Measurements from ENCODE around the gene GPR6. TPM values are rescaled to one million over a fixed set of nuclear protein-coding genes. Genes with fewer than 3 reads are reported as not detected.

Gene GPR6
- total and polyA plus RNA-seq, 11 donors = not detected

DNA sequence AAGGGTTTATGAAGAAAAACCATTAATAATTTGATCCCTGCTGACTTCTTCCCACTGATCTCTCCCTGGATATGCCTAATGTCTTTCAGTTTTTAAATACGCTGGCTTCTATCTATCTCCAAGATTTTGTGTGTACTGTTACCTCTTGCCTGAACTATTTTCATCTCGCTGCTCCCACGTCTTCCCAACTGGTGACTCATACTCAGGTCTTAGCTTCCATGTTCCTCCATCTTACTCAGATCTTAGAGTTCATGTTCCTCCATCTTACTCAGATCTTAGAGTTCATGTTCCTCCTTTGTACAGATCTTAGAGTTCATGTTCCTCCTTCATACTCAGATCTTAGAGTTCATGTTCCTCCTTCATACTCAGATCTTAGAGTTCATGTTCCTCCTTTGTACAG, 21.6 kb downstream of the GPR6 start:
- Histone ChIP-seq H3K9me3 (no peaks in the 10 kb centered on the region), H3K27me3 (peaks cover 0 to 16% (median 0%) of the 10 kb centered on the region in 9 donors), H3K36me3 (no peaks in the 10 kb centered on the region), H3K4me3 (no peak overlapping the region), H3K27ac (no peak overlapping the region), H3K4me1 (no peaks in the 10 kb centered on the region)
- DNase-seq = no peak
- 78 to 87% (median 80%) methylated on average over 3 of the region's 3 CpGs for WGBS, 4 donors
- no peak for ATAC-seq
- intact Hi-C loops (cut with DNase I) = no loop called here
- TF ChIP-seq POLR2A (IDR thresholded peaks at IDR 0.05) (no peak), CTCF (IDR thresholded peaks at IDR 0.05) (no peak)

DNA sequence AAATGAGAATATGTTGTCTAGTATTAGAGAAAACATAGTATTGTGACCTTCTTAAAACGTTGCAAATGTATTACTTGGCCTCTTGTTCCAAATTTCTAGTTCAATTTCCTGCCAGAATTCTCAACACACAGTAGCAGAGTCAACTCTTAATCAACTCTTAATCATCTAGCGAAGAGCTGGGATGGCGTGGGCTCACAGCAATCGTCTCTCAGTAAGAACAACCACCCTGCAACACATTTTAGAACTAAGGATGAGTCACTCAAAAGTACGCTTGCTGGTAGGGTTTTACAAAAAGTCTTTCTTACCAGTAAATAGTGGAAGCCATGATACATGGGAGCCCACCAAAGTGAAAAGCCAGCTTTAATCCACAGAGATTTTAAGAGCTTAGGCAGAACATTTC, 24.6 kb downstream of the GPR6 start:
- Histone ChIP-seq H3K4me3 (no peak overlapping the region), H3K9me3 (no peaks in the 10 kb centered on the region), H3K27me3 (peaks cover 0 to 16% (median 0%) of the 10 kb centered on the region in 9 donors), H3K36me3 (no peaks in the 10 kb centered on the region), H3K4me1 (no peaks in the 10 kb centered on the region), H3K27ac (no peak overlapping the region)
- no peak for ATAC-seq
- WGBS, 4 donors = 73 to 78% (median 74%) methylated on average over 5 of the region's 5 CpGs
- no peak for TF ChIP-seq POLR2A (IDR thresholded peaks at IDR 0.05)
- TF ChIP-seq CTCF (IDR thresholded peaks at IDR 0.05) = no peak
- intact Hi-C loops (cut with DNase I) = no loop called here
- no peak for DNase-seq

DNA sequence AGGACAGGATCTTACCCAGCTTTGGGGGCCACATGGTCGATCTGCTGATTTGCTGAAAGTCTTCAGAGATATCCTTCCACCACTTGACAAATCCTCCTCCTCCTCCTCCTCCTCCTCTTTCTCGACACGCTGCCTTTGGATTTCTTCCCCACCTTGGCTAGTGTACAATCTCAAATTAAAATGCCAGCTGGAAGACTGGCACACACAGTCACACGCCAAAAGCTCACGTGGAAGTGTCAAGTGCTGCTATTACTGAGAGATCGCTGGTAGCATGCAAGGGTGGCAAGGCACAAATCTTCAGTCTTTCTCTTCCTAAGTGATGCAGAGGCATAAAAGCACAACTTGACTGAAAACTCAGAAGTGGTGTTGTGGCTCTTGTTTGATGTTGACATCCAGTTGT, 35.3 kb downstream of the GPR6 start:
- intact Hi-C loops (cut with DNase I) = no loop called here
- Histone ChIP-seq H3K4me1 (no peaks in the 10 kb centered on the region), H3K36me3 (no peaks in the 10 kb centered on the region), H3K27ac (no peak overlapping the region), H3K9me3 (no peaks in the 10 kb centered on the region), H3K4me3 (no peak overlapping the region), H3K27me3 (peaks cover 0 to 9% (median 0%) of the 10 kb centered on the region in 9 donors)
- ATAC-seq (no peak), DNase-seq (no peak)
- 49 to 66% (median 62%) methylated on average over 6 of the region's 6 CpGs for WGBS, 4 donors
- no peak for TF ChIP-seq POLR2A (IDR thresholded peaks at IDR 0.05)
- TF ChIP-seq CTCF (IDR thresholded peaks at IDR 0.05) = no peak

DNA sequence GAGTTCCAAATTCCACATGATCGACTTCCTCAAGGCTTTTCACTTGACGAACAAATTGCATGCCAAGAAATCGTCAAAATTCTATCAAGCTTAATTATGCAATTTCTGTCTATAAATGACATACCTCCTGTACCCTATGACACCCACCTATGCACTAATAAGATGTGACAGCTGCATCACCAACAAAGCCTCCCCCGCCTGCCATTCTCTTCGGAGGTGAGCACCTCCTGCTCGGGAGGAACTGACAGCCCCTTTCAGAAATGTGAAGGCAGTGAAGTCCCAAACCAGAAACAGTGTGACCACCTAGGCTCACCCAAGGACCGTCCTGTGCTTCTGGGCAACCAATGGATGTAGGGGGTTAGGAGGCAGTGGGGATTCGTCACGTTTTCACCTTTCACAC, 37.1 kb downstream of the GPR6 start:
- DNase-seq (no peak), ATAC-seq (no peak)
- Histone ChIP-seq H3K27ac (no peak overlapping the region), H3K4me3 (no peak overlapping the region), H3K9me3 (no peaks in the 10 kb centered on the region), H3K36me3 (no peaks in the 10 kb centered on the region), H3K27me3 (peaks cover 0 to 20% (median 0%) of the 10 kb centered on the region in 9 donors), H3K4me1 (no peaks in the 10 kb centered on the region)
- TF ChIP-seq POLR2A (IDR thresholded peaks at IDR 0.05) (no peak), CTCF (IDR thresholded peaks at IDR 0.05) (no peak)
- intact Hi-C loops (cut with DNase I) = no loop called here
- WGBS, 4 donors = 84 to 89% (median 86%) methylated on average over 9 of the region's 9 CpGs
